Measurements from ENCODE around the gene PGRMC1. TPM values are rescaled to one million over a fixed set of nuclear protein-coding genes. Genes with fewer than 3 reads are reported as not detected.

PGRMC1 gene
- total RNA-seq, 1 experiment from 2014 or later, result 83.3 TPM

DNA sequence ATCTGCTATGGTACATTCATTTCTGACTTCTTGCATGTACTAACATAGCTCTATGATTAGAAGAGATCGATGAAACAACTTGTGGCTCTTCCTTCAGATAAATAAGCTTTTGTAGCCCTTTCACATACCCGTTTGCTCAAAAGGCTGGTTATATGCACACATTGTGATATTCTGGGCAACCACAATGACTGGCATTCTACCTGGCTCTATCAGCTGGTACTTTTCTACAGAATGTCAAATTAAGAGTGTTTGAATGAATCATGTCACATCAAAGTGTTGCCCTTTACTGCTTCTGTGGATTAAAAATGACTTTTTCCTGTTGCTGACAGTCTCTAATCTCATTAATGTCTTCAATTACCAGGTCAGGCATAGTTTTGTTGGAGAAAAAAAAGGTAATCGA is 11.6 kb downstream of the PGRMC1 start:
- no TSS peak for BruUV-seq (replicated peaks)
- DNase-seq (ENCODE audit: low read depth, low spot score), result no peak
- Histone ChIP-seq H3K4me3 (ENCODE audit: low read depth in 2 of 2, low read length in 2 of 2) (no peak overlapping the region), H3K9me3 (ENCODE audit: control insufficient read depth, insufficient read depth, low read depth, low read length) (no peaks in the 10 kb centered on the region), H3K27me3 (ENCODE audit: control insufficient read depth, insufficient read depth, low read length) (no peaks in the 10 kb centered on the region), H3K27ac (ENCODE audit: low read length) (no peak overlapping the region), H3K4me1 (ENCODE audit: control insufficient read depth, insufficient read depth, low read length) (no peaks in the 10 kb centered on the region), H3K36me3 (ENCODE audit: control insufficient read depth, insufficient read depth, low read length) (peaks cover 5% of the 10 kb centered on the region)
- ATAC-seq, result no peak
- intact Hi-C loops (cut with micrococcal nuclease; ENCODE audit: unreplicated experiment), result loop anchor here (10.0 kb wide), 1 partner anchor 57 kb away; no protein-coding TSS in a partner anchor
- in situ Hi-C loops (cut with HindIII; ENCODE audit: low pct_unique_long_range_greater_than_20kb, low sequenced_read_pairs), result no loop called here
- ChIA-PET CTCF (interaction anchor here (0.5 kb wide), 1 partner anchor 58 kb away, joined by 4 read pairs; no protein-coding TSS in a partner anchor), POLR2A (no interaction called here)
- TF ChIP-seq, protein P1, sequence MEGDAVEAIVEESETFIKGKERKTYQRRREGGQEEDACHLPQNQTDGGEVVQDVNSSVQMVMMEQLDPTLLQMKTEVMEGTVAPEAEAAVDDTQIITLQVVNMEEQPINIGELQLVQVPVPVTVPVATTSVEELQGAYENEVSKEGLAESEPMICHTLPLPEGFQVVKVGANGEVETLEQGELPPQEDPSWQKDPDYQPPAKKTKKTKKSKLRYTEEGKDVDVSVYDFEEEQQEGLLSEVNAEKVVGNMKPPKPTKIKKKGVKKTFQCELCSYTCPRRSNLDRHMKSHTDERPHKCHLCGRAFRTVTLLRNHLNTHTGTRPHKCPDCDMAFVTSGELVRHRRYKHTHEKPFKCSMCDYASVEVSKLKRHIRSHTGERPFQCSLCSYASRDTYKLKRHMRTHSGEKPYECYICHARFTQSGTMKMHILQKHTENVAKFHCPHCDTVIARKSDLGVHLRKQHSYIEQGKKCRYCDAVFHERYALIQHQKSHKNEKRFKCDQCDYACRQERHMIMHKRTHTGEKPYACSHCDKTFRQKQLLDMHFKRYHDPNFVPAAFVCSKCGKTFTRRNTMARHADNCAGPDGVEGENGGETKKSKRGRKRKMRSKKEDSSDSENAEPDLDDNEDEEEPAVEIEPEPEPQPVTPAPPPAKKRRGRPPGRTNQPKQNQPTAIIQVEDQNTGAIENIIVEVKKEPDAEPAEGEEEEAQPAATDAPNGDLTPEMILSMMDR (IDR thresholded peaks at IDR 0.05), result no peak
- TF ChIP-seq POLR2AphosphoS5 (IDR thresholded peaks at IDR 0.05; ENCODE audit: low read depth, low read length), result no peak
- no peak for TF ChIP-seq REST (IDR thresholded peaks at IDR 0.05; ENCODE audit: insufficient read depth in 1 of 2, low read depth in 2 of 2, low read length in 1 of 2)
- no peak for TF ChIP-seq TCF7L2 (IDR thresholded peaks at IDR 0.05; ENCODE audit: low read depth, low read length)
- no peak for TF ChIP-seq SIN3A (IDR thresholded peaks at IDR 0.05; ENCODE audit: borderline replicate concordance, insufficient read depth, low read depth, low read length)

DNA sequence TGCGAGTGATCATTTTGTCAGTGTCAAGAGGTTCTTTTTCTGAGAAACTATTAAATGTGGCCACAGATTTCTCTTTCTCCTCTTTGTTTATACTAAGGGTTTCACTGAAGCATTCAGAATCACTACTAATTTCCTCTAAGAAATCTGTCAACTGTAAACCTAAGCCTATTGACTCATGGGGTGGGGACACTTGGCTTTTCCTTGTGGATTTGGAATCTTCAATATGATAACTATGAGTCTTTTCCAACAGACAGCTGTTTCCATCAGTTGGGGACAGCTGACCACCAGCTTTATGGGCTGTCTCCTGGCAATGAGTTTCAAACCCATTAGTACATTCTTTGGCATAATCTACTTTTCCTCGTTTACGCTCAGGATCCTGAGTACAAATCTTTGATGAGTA is 13.8 kb downstream of the PGRMC1 start:
- CTCF ChIA-PET, result no interaction called here
- no TSS peak for BruUV-seq (replicated peaks)

More for the DNA sequence above, 13.8 kb downstream of the PGRMC1 start:
- Histone ChIP-seq H3K36me3 (ENCODE audit: control insufficient read depth, insufficient read depth, low read length) (no peaks in the 10 kb centered on the region; the same call in 1 of the 2 replicates), H3K4me1 (ENCODE audit: control insufficient read depth, insufficient read depth, low read length) (no peaks in the 10 kb centered on the region), H3K4me3 (ENCODE audit: low read depth in 2 of 2, low read length in 2 of 2) (no peak overlapping the region), H3K27me3 (ENCODE audit: control insufficient read depth, insufficient read depth, low read length) (no peaks in the 10 kb centered on the region), H3K27ac (ENCODE audit: low read length) (no peak overlapping the region), H3K9me3 (ENCODE audit: control insufficient read depth, insufficient read depth, low read depth, low read length) (no peaks in the 10 kb centered on the region)
- ATAC-seq (no peak), DNase-seq (ENCODE audit: low read depth, low spot score) (no peak)
- TF ChIP-seq POLR2AphosphoS5 (IDR thresholded peaks at IDR 0.05; ENCODE audit: low read depth, low read length), result no peak
- no peak for TF ChIP-seq TCF7L2 (IDR thresholded peaks at IDR 0.05; ENCODE audit: low read depth, low read length)
- TF ChIP-seq, protein P1 (IDR thresholded peaks at IDR 0.05), result no peak
- no peak for TF ChIP-seq SIN3A (IDR thresholded peaks at IDR 0.05; ENCODE audit: borderline replicate concordance, insufficient read depth, low read depth, low read length)
- in situ Hi-C loops (cut with HindIII; ENCODE audit: low pct_unique_long_range_greater_than_20kb, low sequenced_read_pairs) (no loop called here), intact Hi-C loops (cut with micrococcal nuclease; ENCODE audit: unreplicated experiment) (loop anchor here (10.0 kb wide), 1 partner anchor 55 kb away; no protein-coding TSS in a partner anchor)
- POLR2A ChIA-PET, result no interaction called here

Measured in Panc1 (cell line).